ENCODE data around the gene NPIPA1. TPM values are rescaled to one million over a fixed set of nuclear protein-coding genes. Genes with fewer than 3 reads are reported as not detected.
"Not testable (repeated sequence)": the region's sequence is repeated elsewhere in the genome, so short reads cannot be mapped to it uniquely, and the experiment has no call there.

The NPIPA1 gene
- total RNA-seq (2014; rRNA removed; shearing (Covaris generic)) = 21.0 and 33.7 TPM in 2 replicates

DNA sequence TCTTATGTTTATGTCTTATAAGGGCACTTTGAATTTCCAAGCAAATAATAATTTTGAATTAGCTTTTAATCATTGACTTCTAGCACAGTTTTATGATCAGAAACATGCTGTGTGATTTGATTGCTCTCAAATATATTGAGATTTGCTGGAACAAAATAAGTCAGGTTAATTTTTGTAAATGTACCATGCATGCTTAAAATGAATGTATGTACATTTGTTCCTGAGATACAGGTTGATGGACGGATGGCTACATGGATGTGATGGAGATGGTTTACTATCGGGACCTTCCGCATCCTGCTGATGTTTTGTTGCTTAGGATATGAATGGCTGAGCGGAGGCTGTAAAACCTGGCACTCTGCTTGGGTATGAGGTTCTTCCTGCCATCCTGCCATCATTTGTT lies at the start of gene NPIPA1:
Gene NPIPA1, plus strand, starts transcription at position 301 of the 400 bp plus-strand sequence. Its CDS starts 0 bp downstream, at position 301.
- DNase-seq (ENCODE audit: low read depth) = not testable (repeated sequence)

DNA sequence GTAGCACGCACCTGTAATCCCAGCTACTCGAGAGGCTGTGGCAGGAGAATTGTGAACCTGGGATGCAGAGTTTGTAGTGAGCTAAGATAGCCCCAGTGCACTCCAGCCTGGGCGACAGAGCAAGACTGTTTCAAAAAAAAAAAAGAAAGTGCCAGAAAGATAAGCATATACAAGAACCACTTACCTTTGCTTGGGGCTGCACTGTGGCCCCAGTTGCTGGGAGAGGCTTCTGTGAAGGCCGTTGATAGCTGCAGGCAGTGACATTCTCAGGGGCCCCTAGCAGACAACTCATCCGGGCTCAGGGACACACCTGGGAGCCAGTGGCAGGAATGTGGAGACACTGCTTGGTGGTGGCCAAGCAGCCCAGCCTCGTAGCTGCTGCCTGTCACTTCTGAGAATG lies 45.1 kb upstream of the NPIPA1 start:
- DNase-seq (ENCODE audit: low read depth) = not testable (repeated sequence)

- not testable (repeated sequence) for DNase-seq (ENCODE audit: low read depth)
Measured at GRCh38 chr16:14895382-14895781, 41.9 kb upstream of the NPIPA1 start.

GRCh38 chr16:14896023-14896422 lies 41.2 kb upstream of the NPIPA1 start:
- DNase-seq (ENCODE audit: low read depth) = not testable (repeated sequence)

DNA sequence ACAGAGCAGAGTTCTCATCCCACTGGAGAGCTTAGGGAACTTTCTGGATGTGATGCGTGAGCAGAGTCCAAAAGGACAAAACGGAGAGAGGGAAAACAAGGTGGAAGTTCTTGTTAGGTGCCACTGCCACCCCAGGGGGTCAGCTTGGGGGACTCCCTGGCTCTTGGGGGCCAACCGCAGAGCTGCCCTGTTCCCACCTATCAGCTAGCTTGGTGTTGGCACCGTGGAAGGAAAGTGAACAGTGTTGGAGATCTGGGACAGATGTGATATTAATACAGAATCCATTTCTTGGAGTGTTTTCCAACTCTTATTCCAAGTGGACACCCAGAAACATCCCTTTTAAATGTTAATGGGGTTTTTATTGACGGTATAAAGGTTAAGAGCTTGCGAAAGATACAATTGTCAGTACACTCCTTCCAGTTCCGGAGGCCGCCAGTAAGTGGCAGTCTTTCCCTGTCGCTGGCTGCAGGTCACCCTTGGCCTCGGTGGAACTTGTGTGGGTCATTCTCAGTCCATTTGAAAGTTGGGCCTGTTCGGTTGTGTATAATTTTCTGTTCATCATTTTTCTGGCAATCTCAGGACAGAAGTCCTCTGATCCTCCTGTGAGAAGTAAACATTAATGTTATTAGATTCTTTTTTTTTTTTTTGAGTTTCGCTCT lies 40.1 kb upstream of the NPIPA1 start:
- DNase-seq (ENCODE audit: low read depth) = not testable (repeated sequence)

GRCh38 chr16:14898162-14898561 lies 39.1 kb upstream of the NPIPA1 start:
- not testable (repeated sequence) for DNase-seq (ENCODE audit: low read depth)

DNA sequence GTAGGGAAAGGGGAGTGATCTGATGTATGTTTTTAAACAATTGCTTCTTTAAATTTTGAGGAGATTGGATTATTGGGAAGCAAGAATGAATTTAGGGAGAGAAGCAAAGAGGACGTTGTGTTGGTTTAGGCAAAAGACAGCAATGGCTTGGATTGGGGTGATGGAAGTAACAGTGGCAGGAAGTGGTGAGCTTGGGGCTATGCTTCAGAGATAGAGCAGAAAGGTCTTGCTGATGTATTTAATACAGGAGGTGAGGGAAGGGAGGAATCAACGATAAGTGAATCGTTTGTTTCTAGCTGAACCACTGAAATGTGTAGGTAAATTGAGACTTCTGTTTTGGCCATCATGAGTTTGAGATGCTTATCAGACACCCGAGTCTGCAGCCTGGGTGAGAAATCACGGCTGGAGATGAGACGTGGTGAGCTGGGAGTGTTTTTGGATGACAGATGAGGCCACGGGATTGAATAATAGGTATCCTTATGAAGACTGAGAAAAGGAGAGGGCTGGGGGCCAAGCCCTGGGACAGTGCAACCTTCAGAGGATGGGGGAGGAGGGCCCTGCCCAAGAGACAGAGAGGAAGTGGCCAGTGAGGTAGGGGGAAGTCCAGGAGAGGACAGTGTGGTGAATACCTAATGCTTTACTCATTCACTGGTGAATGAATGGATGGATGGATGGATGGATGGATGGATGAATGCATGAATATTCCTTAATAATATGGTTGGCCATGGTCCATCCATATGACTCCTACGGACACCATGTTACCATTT lies 33.9 kb upstream of the NPIPA1 start:
- peak; percentile 51 for DNase-seq (ENCODE audit: low read depth)

GRCh38 chr16:14909744-14910143 lies 27.5 kb upstream of the NPIPA1 start:
- not testable (repeated sequence) for DNase-seq (ENCODE audit: low read depth)

DNA sequence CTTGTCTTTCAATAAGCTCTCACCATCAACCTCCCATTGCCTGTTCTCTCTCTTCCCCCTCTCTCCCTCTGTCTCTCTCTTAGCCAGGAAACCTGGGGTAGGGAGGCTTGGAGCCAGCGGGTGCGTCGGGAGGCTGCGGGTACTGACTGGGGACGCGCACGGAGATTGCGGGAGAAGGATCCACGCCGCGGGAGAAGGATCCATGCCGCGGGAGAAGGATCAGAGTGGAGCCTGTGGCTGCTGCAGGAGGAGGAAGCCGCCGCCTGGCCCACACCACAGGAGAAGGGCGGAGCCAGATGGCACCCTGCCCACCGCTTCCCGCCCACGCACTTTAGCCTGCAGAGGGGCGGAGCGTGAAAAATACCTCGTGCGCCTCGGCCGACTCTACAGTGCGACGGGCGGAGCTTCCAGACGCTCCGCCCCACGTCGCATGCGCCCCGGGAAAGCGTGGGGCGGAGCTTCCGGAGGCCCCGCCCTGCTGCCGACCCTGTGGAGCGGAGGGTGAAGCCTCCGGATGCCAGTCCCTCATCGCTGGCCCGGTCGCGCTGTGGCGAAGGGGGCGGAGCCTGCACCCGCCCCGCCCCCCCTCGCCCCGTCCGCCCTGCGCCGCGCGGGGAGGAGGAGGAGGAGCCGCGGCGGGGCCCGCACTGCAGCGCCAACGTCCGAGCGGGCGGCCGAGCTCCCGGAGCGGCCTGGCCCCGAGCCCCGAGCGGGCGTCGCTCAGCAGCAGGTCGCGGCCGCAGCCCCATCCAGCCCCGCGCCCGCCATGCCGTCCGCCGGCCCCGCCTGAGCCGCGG lies 26.2 kb upstream of the NPIPA1 start:
- not testable (repeated sequence) for DNase-seq (ENCODE audit: low read depth)

GRCh38 chr16:14911954-14912353 lies 25.3 kb upstream of the NPIPA1 start:
- not testable (repeated sequence) for DNase-seq (ENCODE audit: low read depth)

DNA sequence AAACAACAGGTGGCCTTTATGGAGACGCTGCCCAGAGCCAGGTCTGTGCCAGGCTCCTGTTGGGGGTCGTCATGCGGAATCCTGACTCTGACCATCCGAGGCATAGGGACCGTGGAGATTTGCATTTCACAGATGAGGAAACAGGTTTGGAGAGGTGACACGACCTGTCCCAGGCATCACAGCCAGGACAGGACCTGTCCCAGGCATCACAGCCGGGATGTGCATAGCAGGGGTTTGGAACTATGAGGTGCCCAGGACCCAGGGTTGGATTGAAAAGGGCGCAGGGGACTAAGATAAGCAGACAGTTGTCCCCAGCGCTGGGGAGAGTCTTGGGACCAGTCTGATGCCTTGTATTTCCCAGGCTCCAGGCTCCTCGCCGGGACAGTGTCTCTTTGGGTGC lies 24.7 kb upstream of the NPIPA1 start:
- not testable (repeated sequence) for DNase-seq (ENCODE audit: low read depth)

- DNase-seq (ENCODE audit: low read depth) = not testable (repeated sequence)
Measured at GRCh38 chr16:14918504-14918903, 18.7 kb upstream of the NPIPA1 start.

- not testable (repeated sequence) for DNase-seq (ENCODE audit: low read depth)
Measured at GRCh38 chr16:14919837-14920600, 17.2 kb upstream of the NPIPA1 start.

DNA sequence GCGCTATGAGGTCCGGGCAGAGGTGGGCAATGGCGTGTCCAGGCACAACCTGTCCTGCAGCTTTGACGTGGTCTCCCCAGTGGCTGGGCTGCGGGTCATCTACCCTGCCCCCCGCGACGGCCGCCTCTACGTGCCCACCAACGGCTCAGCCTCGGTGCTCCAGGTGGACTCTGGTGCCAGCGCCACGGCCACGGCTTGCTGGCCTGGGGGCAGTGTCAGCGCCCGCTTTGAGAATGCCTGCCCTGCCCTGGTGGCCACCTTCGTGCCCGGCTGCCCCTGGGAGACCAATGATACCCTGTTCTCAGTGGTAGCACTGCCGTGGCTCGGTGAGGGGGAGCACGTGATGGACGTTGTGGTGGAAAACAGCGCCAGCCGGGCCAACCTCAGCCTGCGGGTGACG lies 15.0 kb upstream of the NPIPA1 start:
- DNase-seq (ENCODE audit: low read depth) = not testable (repeated sequence)

DNA sequence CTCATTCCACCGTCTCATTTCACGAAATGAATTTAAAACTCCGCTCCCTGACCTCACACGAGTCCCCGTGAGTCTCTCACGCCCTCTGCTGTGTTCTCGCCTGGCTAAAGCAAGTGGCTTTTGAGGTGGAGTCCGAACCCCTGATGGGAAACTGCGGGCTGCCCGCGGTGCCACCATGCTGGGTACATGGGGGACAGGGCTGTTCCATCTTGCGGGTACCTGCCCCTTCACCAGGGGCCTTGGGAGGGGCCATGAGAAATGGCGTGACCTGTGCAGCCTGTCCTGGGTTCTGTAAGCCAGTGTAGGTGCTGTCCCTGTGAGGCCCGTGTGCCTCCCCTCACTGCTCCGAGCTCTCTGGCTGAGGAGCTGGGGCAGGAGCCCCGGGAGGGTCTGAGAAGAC lies 14.3 kb upstream of the NPIPA1 start:
- DNase-seq (ENCODE audit: low read depth) = not testable (repeated sequence)

DNA sequence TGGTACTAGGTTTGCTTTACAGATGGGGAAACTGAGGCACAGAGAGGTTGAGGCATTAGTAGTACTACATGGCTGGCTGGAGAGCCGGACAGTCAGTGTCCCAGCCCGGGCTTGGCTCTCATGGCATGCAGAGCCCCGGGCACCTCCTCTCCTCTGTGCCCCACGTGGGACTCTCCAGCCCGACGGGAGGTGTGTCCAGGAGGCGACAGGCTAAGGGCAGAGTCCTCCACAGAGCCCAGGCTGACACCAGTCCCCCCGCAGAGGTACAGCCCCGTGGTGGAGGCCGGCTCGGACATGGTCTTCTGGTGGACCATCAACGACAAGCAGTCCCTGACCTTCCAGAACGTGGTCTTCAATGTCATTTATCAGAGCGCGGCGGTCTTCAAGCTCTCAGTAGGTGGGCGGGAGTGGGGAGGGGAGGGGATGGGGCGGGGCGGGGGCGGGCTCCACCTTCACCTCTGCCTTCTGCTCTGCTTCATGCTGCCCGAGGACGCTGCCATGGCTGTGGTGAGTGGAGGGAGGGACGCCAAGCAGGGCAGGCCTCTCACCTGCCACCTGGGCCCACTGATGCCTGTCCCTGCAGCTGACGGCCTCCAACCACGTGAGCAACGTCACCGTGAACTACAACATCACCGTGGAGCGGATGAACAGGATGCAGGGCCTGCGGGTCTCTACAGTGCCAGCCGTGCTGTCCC lies 13.7 kb upstream of the NPIPA1 start:
- DNase-seq (ENCODE audit: low read depth) = not testable (repeated sequence)

GRCh38 chr16:14924359-14924758 lies 12.9 kb upstream of the NPIPA1 start:
- not testable (repeated sequence) for DNase-seq (ENCODE audit: low read depth)

GRCh38 chr16:14924982-14925381 lies 12.3 kb upstream of the NPIPA1 start:
- DNase-seq (ENCODE audit: low read depth) = not testable (repeated sequence)

DNA sequence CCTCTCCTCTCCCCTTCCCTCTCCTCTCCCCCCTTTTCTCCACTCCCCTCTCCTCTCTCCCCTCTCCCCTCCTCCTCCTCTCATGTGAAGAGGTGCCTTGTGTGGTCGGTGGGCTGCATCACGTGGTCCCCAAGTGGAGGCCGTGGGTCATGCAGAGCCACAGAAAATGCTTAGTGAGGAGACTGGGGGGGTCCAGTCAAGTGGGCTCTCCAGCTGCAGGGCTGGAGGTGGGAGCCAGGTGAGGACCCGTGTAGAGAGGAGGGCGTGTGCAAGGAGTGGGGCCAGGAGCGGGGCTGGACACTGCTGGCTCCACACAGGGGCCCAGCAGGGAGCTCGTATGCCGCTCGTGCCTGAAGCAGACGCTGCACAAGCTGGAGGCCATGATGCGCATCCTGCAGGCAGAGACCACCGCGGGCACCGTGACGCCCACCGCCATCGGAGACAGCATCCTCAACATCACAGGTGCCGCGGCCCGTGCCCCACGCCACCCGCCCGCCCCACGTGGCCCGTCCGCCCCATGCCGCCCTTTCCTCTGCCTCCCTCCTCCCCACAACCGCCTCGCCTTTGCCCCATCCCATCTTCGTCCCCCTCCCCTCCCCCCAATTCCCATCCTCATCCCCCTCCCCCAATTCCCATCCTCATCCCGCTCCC lies 9.1 kb upstream of the NPIPA1 start:
- peak; percentile 0 for DNase-seq (ENCODE audit: low read depth)

- not testable (repeated sequence) for DNase-seq (ENCODE audit: low read depth)
Measured at GRCh38 chr16:14929176-14929575, 8.1 kb upstream of the NPIPA1 start.
